ENCODE data around the gene ARHGEF18.

GRCh38 chr19:7393459-7393858, 44.7 kb downstream of the ARHGEF18 start:
- TF ChIP-seq CTCF (conservative IDR thresholded peaks at IDR 0.05) (no peak), EZH2 (IDR thresholded peaks at IDR 0.05; ENCODE audit: low read depth) (no peak)
